GM12801 (cell line): ENCODE measurements around the gene C11orf91.

Experiments
- TF ChIP-seq, protein P1 (sequence below): IDR thresholded peaks from one replicate; pipeline ENCODE4 v1.5.1; 2011; ENCODE audit warnings: control low read depth; ENCODE audit not compliant: insufficient read length; ENCODE audit errors: extremely low read depth

The C11orf91 gene

DNA sequence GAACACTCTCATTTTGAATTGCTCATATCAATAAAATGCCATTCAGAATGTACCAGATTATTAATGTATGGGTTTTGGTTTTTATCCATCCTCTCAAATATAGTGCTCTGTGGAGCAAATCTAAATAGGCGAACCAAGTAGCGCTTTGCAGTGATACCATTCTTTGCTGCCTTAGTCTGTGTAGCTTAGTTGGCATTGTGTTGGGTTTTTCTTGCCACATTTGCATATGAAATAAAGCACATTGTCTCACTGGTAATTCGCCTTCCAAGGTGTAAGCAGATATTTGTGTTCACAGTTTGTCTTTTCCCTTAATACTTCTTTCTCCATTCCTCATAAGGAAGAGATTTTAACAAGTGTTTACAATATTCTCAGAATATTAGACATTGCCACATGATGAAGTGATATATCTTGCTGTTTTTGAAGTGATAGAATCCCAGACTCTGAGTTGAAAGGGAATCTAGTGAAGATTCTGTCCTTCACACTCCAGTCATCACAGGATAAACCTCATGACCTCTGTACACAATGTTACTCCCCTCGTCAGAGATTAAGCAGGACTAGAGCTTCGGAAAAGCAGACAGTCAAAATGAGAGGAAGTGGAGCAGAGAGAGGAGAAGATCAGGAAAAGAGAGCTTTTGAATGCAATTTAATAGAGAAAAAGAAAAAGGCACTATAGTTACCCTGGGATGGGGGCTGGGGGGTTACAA is 16.5 kb downstream of the C11orf91 start:
- TF ChIP-seq, protein P1, sequence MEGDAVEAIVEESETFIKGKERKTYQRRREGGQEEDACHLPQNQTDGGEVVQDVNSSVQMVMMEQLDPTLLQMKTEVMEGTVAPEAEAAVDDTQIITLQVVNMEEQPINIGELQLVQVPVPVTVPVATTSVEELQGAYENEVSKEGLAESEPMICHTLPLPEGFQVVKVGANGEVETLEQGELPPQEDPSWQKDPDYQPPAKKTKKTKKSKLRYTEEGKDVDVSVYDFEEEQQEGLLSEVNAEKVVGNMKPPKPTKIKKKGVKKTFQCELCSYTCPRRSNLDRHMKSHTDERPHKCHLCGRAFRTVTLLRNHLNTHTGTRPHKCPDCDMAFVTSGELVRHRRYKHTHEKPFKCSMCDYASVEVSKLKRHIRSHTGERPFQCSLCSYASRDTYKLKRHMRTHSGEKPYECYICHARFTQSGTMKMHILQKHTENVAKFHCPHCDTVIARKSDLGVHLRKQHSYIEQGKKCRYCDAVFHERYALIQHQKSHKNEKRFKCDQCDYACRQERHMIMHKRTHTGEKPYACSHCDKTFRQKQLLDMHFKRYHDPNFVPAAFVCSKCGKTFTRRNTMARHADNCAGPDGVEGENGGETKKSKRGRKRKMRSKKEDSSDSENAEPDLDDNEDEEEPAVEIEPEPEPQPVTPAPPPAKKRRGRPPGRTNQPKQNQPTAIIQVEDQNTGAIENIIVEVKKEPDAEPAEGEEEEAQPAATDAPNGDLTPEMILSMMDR, result no peak

DNA sequence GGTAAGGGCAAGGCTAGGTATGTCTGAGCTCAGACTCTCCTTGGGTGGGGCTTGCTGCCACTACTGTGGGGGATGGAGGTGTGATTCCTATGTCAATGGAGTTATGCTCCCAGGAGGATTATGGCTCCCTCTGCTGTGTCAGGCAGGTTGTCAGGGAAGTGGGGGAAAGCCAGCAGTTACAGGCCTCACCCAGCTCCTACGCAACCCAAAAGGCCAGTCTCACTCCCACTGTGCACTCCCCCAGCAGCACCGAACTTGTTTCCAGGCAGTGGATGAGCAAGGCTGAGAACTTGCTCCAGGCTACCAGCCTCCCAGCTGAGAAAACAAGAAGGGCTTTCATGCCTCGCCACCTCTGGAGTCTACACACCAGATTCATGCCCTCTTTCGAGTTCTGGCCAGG is 18.2 kb downstream of the C11orf91 start:
- TF ChIP-seq, protein P1, result no peak

DNA sequence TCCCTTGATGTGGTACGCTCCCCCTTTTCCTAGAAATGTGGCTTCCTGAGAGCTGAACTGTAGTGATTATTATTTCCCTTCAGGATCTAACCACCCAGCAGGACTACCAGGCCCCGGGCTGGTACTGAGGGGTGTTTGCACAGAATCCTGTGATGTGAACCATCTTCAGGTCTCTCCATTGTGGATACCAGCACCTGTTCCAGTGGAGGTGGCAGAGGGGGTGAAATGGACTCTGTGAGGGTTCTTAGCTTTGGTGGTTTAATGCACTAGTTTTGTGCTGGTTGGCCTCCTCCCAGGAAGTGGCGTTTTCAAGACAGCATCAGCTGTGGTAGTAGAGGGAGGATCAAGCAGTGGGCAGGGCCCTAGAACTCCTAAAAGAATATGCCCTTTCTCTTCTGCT is 18.6 kb downstream of the C11orf91 start:
- TF ChIP-seq, protein P1, result no peak

DNA sequence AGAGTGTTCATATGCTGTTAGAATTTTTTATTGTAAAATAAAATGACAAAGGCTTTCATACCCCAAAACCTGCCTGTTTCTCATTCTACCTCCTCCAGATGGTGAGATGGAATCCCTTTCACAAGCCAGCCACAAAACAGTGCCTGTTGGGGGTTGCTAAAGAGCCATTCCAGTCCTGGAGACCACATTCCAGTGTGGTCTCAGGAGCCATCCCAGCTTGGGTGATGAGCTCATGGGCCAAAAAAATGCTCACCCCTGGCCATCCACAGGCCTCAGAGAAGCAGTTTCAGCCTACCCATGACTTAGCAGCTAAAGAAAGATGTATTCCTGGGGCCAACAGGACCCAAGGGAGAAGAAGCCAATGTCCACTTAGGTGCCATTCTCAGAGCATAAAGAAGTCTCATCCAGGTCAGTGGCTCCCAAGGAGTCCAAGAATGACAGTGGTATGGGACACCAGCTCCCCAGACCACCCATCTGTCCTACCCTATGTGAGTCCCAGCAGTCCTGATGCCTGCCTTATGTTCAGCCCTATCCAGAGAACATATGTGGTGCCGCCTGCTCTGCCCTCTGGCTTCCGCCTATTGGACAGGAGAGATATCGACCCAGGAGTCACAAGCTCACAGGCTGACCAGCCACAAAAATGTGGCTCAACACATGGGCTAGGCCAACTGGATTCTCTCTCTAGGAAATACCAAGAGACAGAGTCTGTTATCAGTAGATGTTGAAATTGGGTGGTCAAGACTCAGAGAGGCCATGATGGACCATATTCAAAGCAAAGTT is 26.4 kb downstream of the C11orf91 start:
- TF ChIP-seq, protein P1, result no peak

DNA sequence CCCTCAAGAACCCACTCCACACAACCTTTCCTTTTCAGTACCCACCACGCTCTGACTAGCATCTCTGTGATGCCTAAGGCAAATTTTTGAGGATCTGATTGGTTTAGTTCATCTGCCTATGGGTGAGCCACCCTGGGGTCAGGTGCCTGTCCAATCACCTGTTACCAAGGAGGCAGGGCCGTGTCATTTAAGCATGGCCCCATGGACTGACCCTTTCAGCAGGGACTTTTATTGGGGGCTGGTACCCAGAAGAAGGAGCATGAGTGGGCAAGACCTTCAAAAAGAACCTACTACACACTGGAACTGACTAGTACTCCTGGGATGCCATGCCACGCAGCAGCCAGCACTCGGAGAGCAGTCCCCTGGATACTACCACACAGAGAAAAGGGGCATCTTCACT is 28.4 kb downstream of the C11orf91 start:
- TF ChIP-seq, protein P1, result no peak

DNA sequence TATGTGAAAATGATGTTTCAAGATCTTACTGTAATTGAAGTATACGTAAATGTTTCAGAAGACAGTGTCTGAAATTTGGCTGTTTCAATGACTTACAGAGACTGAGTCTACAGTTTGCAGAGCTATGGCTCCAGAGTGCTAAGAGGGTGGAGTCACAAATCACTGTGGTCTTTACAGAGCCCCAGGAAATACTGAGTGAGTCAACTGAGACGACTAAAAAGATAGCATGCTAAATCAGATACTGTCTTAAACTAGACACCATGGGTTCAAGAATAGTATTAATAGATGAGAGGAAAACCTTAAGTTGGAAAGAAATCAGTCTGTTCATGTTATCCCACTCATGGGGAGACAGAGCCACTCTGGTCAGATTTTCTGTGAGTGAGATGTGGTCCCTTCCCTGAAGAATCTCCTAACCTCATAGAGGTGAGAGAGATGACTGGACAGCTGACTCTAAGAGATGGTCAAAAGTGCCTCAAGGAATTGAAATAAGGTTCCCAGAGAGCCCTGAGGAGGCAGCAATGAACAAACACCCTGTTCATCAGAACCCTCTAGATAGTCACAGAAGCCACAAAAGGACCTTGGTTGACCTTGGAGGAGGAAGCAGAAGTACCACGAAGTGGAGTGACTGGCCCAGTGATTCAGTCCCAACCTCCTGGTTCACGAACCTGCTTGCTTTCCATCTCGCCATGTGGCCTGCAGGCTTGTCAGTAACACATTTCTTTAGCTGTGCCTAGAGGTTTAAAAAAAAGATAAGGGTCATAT is 30.2 kb downstream of the C11orf91 start:
- TF ChIP-seq, protein P1, result no peak

DNA sequence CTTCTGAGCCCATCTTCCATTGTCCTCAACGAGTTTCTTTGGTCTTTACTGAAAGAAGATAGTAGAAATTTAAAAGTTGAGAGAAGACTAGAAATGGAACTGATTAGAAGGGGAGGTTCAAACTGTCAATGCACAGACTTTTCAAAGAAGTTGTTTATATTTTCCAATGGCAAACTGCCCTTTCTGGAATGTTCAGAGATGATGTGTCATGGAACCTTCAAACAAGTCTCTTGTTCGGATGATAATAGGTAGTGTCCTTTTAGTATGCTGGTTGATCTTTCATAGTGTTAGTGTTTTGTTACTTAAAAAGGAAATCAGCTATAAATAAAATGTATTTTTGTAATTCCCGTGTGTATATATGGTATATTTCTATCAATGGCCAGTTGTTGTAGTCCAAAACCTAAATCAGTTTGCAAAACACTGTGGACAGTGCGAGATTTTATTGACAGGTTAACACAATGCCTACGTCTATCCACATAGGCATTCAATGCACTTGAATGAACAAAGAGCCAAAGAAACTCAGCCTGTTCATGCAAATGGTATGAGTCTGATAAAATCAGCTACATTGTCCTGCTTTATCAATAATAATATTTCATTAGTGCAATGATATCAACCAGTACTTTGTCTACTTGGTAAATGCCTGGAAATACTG is 30.9 kb downstream of the C11orf91 start:
- TF ChIP-seq, protein P1, result no peak
